UCSD-AML1 (cell line): ENCODE measurements around the gene CCDC121.
"Not testable (repeated sequence)": the region's sequence is repeated elsewhere in the genome, so short reads cannot be mapped to it uniquely, and the experiment has no call there.

Experiments
- DNase-seq: peaks from one replicate; lab custom pipeline; 2025; ENCODE audit not compliant: unreplicated experiment; lab: John Stamatoyannopoulos, UW

CCDC121 gene

DNA sequence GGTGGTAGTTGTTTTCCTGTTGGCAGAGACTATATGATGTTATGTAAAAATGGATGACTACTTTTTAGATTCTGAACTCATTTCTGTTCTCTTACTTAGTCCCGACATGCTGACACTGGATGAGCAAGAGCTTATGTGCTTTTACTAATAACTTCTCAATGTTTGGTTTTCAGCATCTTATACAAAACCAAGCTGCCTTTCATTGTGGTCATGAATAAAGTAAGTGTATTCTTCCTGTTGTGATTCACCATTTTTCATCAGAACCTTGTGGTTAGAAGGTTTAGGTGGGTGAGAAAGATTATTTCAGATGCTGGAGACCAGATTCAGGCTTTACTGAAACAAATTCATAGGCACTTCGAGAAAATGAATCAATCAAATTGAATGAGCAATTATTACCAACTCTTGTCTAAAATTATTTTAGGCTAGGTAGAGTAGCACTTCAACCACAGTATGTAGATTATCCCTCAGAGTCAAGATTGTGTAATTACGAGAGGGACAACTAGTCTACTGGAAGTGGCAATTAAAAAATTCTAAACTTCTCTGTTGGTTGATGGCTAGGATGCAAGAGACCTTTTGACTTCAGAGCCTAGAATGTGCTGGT is 9.3 kb upstream of the CCDC121 start:
- no peak for DNase-seq

DNA sequence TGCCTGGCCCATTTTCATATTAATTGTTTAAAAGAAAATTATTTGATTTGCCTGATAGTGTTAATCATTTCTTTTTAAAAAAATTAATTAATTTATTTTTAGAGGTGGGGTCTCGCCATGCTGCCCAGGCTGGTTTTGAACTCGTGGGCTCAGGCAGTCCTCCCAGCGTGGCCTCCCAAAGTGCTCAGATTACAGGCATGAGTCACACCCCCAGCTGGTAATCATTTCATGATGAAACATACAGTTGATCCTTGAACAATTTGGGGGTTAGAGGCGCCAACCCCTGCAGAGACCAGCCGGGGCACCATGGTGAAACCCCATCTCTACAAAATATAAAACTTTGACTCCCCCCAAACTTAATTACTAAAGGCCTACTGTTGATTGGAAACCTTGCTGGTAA is 8.0 kb upstream of the CCDC121 start:
- no peak for DNase-seq

DNA sequence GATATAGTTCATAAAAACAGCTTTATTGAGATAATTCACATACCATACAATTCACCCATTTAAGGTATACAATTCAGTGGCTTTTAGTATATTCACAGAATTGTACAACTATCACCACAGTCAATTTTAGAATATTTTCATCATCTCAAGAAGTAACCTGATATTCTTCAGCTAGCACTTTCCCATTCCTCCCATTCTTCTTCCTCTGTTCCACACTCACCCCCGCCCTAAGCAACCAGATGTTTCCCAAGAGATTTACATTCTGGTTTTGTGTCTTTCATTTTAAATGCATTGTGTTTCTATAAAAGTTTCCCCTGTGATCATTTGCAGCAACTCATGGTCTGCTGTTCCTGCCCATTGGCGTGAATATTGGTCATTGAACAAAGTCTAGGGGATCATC is 5.5 kb upstream of the CCDC121 start:
- no peak for DNase-seq

- not testable (repeated sequence) for DNase-seq
Measured at GRCh38 chr2:27630257-27630656, 1.4 kb upstream of the CCDC121 start.

- DNase-seq, result no peak
Measured at GRCh38 chr2:27627963-27628766, 647 bp downstream of the CCDC121 start.

- DNase-seq, result peak; percentile 14
Measured at GRCh38 chr2:27626921-27627320, 1.9 kb downstream of the CCDC121 start.

GRCh38 chr2:27626323-27626722 is 2.5 kb downstream of the CCDC121 start:
- not testable (repeated sequence) for DNase-seq

DNA sequence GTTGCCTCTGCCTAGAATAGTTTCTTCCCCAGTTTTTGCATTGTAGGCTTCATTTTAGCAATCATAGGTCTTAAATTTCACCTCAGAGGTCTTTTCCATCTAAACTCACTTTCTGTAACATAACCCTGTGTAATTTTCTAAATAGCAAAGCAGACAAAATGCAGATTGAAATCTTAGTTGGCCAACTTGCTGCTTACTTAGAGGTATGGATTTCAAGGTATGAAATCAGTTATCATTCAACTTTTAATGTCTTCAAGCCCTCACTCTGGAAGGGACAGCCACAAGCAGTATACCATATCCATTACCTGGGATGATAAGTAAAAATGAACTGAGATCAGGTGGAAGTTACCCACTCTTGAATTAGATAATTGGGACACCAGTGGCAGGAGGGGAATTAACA is 3.9 kb downstream of the CCDC121 start:
- DNase-seq, result no peak

- DNase-seq, result no peak
Measured at GRCh38 chr2:27622921-27623384, 5.9 kb downstream of the CCDC121 start.

GRCh38 chr2:27621524-27621923 is 7.3 kb downstream of the CCDC121 start:
- no peak for DNase-seq

GRCh38 chr2:27615316-27615715 is 13.5 kb downstream of the CCDC121 start:
- no peak for DNase-seq

DNA sequence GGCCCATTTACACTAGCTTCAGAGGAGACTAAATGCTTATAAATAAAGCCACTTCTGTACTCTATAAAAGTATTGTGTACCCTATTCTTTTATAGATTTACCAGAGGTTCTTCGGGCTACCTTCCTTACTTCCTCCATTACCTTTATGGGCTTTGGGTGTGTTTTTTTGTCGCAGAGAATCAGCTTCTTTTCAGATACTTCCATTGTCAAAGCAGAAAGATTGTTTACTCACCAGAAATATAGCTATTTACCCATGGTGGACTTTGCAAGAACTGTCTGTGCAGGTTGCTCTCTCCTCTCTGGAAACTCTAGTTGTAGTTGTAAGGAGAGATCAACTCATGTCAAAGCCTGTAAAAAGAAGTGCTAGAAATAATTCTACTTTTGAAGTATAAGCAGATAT is 14.8 kb downstream of the CCDC121 start:
- DNase-seq, result no peak

DNA sequence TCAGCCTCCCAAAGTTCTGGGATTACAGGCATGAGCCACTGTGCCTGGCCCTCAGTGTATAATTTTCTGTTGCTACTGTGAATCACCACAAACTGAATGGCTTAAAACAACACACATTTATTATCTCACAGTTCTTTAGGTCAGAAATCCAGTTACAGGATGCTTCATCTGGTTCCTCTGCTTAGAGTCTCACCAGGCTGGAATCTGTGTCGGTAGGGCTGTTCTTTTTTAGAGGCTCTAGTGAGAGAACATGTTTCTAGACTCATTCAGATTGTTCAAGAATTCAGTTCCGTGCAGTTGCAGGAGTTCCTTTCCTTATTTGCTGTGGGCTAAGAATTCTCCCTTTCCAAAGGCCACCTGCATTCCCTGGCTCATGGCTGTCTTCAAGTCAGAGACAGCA is 22.2 kb downstream of the CCDC121 start:
- no peak for DNase-seq

DNA sequence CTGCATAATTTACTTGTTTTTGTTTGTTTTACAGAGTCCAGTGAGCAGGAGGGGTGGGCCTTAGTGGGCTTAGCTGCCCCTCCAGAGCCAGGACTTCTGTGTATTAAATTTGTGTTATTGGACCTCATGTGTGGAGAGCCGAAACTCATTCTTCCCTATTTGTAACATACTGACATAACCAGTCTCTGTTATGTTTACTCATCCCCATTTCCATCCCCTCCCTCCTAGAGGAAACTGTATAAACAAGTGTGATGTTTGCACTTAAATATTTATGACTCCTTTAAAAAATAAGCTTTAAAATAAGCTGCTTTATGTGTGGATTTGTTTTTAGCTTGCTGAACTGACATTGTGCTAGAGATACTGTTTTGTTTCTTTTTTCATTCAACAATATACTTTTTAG is 32.2 kb downstream of the CCDC121 start:
- no peak for DNase-seq

- not testable (repeated sequence) for DNase-seq
Measured at GRCh38 chr2:27595412-27595811, 33.4 kb downstream of the CCDC121 start.

GRCh38 chr2:27594020-27594703 is 34.6 kb downstream of the CCDC121 start:
- DNase-seq, result not testable (repeated sequence)

DNA sequence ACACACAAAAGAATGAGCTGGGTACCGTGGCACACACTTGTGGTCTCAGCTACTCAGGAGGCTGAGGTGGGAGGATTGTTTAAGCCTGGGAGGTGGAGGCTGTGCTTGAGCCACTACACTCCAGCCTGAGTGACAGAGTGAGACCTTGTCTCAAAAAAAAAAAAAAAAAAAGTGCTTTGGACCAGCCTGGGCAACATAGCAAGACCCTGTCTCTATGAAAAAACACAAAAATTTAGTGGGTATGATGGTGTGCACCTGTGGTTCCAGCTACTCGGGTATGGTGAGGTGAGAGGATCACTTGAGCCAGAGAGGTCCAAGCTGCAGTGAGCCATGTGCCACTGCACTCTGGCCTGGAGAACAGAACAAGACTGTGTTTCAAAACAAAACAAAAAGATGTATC is 35.6 kb downstream of the CCDC121 start:
- no peak for DNase-seq

DNA sequence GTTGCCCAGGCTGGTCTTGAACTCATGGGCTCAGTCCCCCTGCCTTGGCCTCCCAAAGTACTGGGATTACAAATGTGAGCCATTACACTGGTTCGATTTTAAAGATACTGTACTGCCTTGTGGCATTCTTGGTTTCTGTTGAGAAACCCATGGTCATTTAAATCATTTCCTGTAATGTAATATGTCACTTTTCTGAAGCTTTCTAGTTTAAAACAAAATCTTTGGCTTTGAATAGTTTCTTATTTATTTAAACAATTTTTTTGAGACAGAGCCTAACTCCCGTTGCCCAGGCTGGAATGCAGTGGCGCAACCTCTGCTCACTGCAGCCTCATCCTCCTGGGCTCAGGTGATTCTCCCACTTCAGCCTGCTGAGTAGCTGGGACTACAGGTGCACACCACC is 37.1 kb downstream of the CCDC121 start:
- no peak for DNase-seq

- DNase-seq, result no peak
Measured at GRCh38 chr2:27588308-27588707, 40.5 kb downstream of the CCDC121 start.

- DNase-seq, result no peak
Measured at GRCh38 chr2:27587025-27587424, 41.8 kb downstream of the CCDC121 start.

DNA sequence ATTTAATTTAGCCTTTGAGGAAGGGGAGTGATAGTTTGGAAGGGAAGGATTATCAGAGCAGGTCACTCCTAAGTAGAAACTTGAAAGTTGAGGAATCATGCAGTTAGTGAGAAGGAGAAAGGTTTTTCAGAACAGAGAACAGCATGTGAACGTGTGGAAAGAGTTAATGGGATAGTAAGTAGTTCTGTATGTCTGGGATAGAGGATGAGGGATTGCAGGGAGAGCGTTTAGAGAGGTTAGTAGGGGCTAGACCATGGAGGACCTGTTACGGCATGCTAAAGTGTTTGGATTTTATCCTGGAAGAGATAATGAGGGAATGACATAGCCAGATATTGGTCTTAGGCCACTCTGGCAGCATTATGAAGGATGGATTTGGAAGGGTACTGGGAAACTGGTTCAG is 44.2 kb downstream of the CCDC121 start:
- no peak for DNase-seq

GRCh38 chr2:27583390-27583915 is 45.4 kb downstream of the CCDC121 start:
- peak; percentile 10 for DNase-seq
